Measurements from ENCODE around the gene ACSL1. TPM values are rescaled to one million over a fixed set of nuclear protein-coding genes. Genes with fewer than 3 reads are reported as not detected.

ACSL1 gene
- total RNA-seq, 1 experiment from 2014 or later, result 3.5 TPM

- H3K27ac ChIP-seq (ENCODE audit: insufficient read length, low read depth, low read length), result no peak overlapping the region
- no peak overlapping the region for H3K56ac ChIP-seq (ENCODE audit: insufficient read length, low read depth, low read length)
- no peaks in the 10 kb centered on the region for H3K4me1 ChIP-seq (ENCODE audit: insufficient read depth, low read length)
- H3K9me3 ChIP-seq (ENCODE audit: control insufficient read depth, low read depth, low read length), result no peaks in the 10 kb centered on the region
- no peak overlapping the region for H4K8ac ChIP-seq (replicated peaks; ENCODE audit: insufficient read length, low read depth, low read length)
- TF ChIP-seq, protein P1, sequence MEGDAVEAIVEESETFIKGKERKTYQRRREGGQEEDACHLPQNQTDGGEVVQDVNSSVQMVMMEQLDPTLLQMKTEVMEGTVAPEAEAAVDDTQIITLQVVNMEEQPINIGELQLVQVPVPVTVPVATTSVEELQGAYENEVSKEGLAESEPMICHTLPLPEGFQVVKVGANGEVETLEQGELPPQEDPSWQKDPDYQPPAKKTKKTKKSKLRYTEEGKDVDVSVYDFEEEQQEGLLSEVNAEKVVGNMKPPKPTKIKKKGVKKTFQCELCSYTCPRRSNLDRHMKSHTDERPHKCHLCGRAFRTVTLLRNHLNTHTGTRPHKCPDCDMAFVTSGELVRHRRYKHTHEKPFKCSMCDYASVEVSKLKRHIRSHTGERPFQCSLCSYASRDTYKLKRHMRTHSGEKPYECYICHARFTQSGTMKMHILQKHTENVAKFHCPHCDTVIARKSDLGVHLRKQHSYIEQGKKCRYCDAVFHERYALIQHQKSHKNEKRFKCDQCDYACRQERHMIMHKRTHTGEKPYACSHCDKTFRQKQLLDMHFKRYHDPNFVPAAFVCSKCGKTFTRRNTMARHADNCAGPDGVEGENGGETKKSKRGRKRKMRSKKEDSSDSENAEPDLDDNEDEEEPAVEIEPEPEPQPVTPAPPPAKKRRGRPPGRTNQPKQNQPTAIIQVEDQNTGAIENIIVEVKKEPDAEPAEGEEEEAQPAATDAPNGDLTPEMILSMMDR (conservative IDR thresholded peaks at IDR 0.05), result no peak
- no peak overlapping the region for H3K4ac ChIP-seq (ENCODE audit: low read depth, low read length)
- H3K9me3 Mint-ChIP-seq, result no peaks in the 10 kb centered on the region; a peak in 1 of 5 replicates
- no peak overlapping the region for H2BK12ac ChIP-seq (ENCODE audit: insufficient read length, low read depth, low read length)
- no peak overlapping the region for H3K18ac ChIP-seq (ENCODE audit: insufficient read length, low read depth, low read length)
- H3K27me3 Mint-ChIP-seq (ENCODE audit: low read depth), result no peaks in the 10 kb centered on the region; the same call in none of the 2 replicates
- H3K79me1 ChIP-seq (ENCODE audit: insufficient read depth, low read depth, low read length, poor library complexity, severe bottlenecking), result no peaks in the 10 kb centered on the region
- no peak overlapping the region for H2BK20ac ChIP-seq (ENCODE audit: low read depth, low read length, poor library complexity, severe bottlenecking)
- no peak overlapping the region for H3T11ph ChIP-seq (ENCODE audit: low read length)
- H3K79me2 ChIP-seq (ENCODE audit: insufficient read depth, low read length), result no peaks in the 10 kb centered on the region
- DNase-seq, result no peak
- no peaks in the 10 kb centered on the region for H3K36me3 Mint-ChIP-seq (ENCODE audit: insufficient read depth in 1 of 3, low read depth in 3 of 3)
- no peak overlapping the region for H3K9ac ChIP-seq (ENCODE audit: extremely low read depth, insufficient read length, low read length)
- H2AFZ ChIP-seq (ENCODE audit: low read length), result no peak overlapping the region
- H3K23me2 ChIP-seq (ENCODE audit: insufficient read length, low read depth, low read length, poor library complexity, severe bottlenecking), result no peaks in the 10 kb centered on the region
- H3K27ac Mint-ChIP-seq, result no peak overlapping the region; a peak in 1 of 7 replicates
- H2AK5ac ChIP-seq (ENCODE audit: insufficient read length, low read length), result no peak overlapping the region
- H3K4me2 ChIP-seq (ENCODE audit: insufficient read depth, insufficient read length, low read length), result no peak overlapping the region
- H2BK15ac ChIP-seq (ENCODE audit: low read depth, low read length), result no peak overlapping the region
- H3K23ac ChIP-seq (ENCODE audit: insufficient read length, low read depth, low read length), result no peak overlapping the region
- no peaks in the 10 kb centered on the region for H3K4me1 Mint-ChIP-seq
- H3K14ac ChIP-seq (ENCODE audit: insufficient read depth, low read length), result no peak overlapping the region
- no peak overlapping the region for H3K4me3 Mint-ChIP-seq
- H4K5ac ChIP-seq (ENCODE audit: insufficient read length, low read depth, low read length), result no peak overlapping the region
- no peaks in the 10 kb centered on the region for H4K20me1 ChIP-seq (ENCODE audit: control insufficient read depth, insufficient read depth, insufficient read length)
- WGBS (ENCODE audit: extremely low coverage, insufficient read length, low lambda C conversion rate), result no CpG with 5 or more reads among the region's 4 CpGs
- H3K27me3 ChIP-seq (ENCODE audit: insufficient read depth, low read length), result no peaks in the 10 kb centered on the region
- H2BK120ac ChIP-seq (ENCODE audit: low read depth, low read length, poor library complexity, severe bottlenecking), result no peak overlapping the region
- no peak overlapping the region for H4K91ac ChIP-seq (ENCODE audit: insufficient read length, low read depth, low read length)
- H2BK5ac ChIP-seq (ENCODE audit: insufficient read length, low read length), result no peak overlapping the region
Measured at GRCh38 chr4:184870718-184871117, 45.0 kb upstream of the ACSL1 start.
